GM23338 (cell line): ENCODE results near the gene SGK1. TPM values are rescaled to one million over a fixed set of nuclear protein-coding genes. Genes with fewer than 3 reads are reported as not detected.

Experiments
- ATAC-seq: fragments of 200-7000 bp; cut with Tn5 transposase; 3 replicates; pipeline ENCODE4 v1.9.1; 2020
- DNase-seq: peaks from one replicate; pipeline ENCODE4 v3.0.0-alpha.2; 2015; ENCODE audit warnings: low spot score
- H2AFZ ChIP-seq: fragments of 200-600 bp; sonication (generic); 2 replicates; pipeline ENCODE4 v1.8.0; 2016; ENCODE audit warnings: antibody characterized with exemption, mild to moderate bottlenecking, moderate library complexity
- H3F3A ChIP-seq: fragments of 200-600 bp; sonication (generic); replicated peaks from 2 replicates; pipeline ENCODE4 v1.8.0; 2017; ENCODE audit warnings: antibody characterized with exemption, mixed run types, low read depth
- H3K27ac ChIP-seq: fragments of 200-600 bp; sonication (generic); 2 replicates; pipeline ENCODE4 v1.6.1; 2016; ENCODE audit warnings: low read depth
- H3K27me3 ChIP-seq: fragments of 200-600 bp; sonication (generic); 2 replicates; pipeline ENCODE4 v1.8.0; 2016; ENCODE audit warnings: mild to moderate bottlenecking, mixed run types, moderate library complexity; ENCODE audit not compliant: insufficient read depth
- H3K36me3 ChIP-seq: fragments of 200-600 bp; sonication (generic); 2 replicates; pipeline ENCODE4 v1.8.0; 2016; ENCODE audit warnings: mild to moderate bottlenecking; ENCODE audit not compliant: insufficient read depth
- H3K4me1 ChIP-seq: fragments of 200-600 bp; sonication (generic); 2 replicates; pipeline ENCODE4 v1.8.0; 2016; ENCODE audit warnings: mild to moderate bottlenecking, moderate library complexity; ENCODE audit not compliant: insufficient read depth
- H3K4me2 ChIP-seq: fragments of 200-600 bp; sonication (generic); 2 replicates; pipeline ENCODE4 v1.7.1; 2017; ENCODE audit warnings: mixed run types
- H3K4me3 ChIP-seq: fragments of 200-600 bp; sonication (generic); 2 replicates; pipeline ENCODE4 v1.6.1; 2016; ENCODE audit warnings: mixed run types
- H3K79me2 ChIP-seq: fragments of 200-600 bp; sonication (generic); replicated peaks from 2 replicates; pipeline ENCODE4 v1.8.0; 2017; ENCODE audit warnings: mild to moderate bottlenecking; ENCODE audit not compliant: insufficient read depth
- H3K9me2 ChIP-seq: fragments of 200-600 bp; sonication (generic); 2 replicates; pipeline ENCODE4 v1.8.0; 2017; ENCODE audit not compliant: insufficient read depth
- H4K20me1 ChIP-seq: fragments of 200-600 bp; sonication (generic); replicated peaks from 2 replicates; pipeline ENCODE4 v1.8.0; 2017; ENCODE audit warnings: mild to moderate bottlenecking; ENCODE audit not compliant: insufficient read depth
- H3K27ac Mint-ChIP-seq: 2 replicates; pipeline ENCODE4 v1.8.0; 2020; ENCODE audit warnings: inconsistent platforms, mild to moderate bottlenecking, moderate library complexity, mixed read lengths
- H3K27me3 Mint-ChIP-seq: 3 replicates; pipeline ENCODE4 v1.8.0; 2022; ENCODE audit warnings: low read depth, mild to moderate bottlenecking, moderate library complexity, mixed read lengths, inconsistent platforms; ENCODE audit not compliant: insufficient read depth, poor library complexity
- H3K36me3 Mint-ChIP-seq: 3 replicates; pipeline ENCODE4 v1.8.0; 2021; ENCODE audit warnings: low read depth, mild to moderate bottlenecking, inconsistent platforms, moderate library complexity, mixed read lengths
- H3K4me1 Mint-ChIP-seq: 3 replicates; pipeline ENCODE4 v1.8.0; 2020; ENCODE audit warnings: mild to moderate bottlenecking, inconsistent platforms, mixed read lengths
- H3K4me3 Mint-ChIP-seq: 3 replicates; pipeline ENCODE4 v1.8.0; 2021; ENCODE audit warnings: moderate library complexity, mild to moderate bottlenecking, inconsistent platforms, mixed read lengths
- H3K9me3 Mint-ChIP-seq: 3 replicates; pipeline ENCODE4 v1.8.0; 2020; ENCODE audit warnings: moderate library complexity, mild to moderate bottlenecking, inconsistent platforms, mixed read lengths
- CREB1 ChIP-seq: fragments of 250-450 bp; sonication (Bioruptor Pico); IDR thresholded peaks from 2 replicates; pipeline ENCODE4 v1.5.0; 2020; ENCODE audit warnings: low read depth, mild to moderate bottlenecking, moderate library complexity
- CTCF ChIP-seq, 2 experiments: fragments of 200-600 bp in 1 of 2; sonication (generic) in 1 of 2; conservative IDR thresholded peaks; 2 replicates each; pipeline versions ENCODE4 v1.5.1 to v1.6.1; 2016 to 2017; ENCODE audit warnings: antibody characterized with exemption in 2 of 2, low read depth in 2 of 2, mild to moderate bottlenecking in 2 of 2, moderate library complexity in 1 of 2
- EZH2 ChIP-seq: fragments of 200-600 bp; sonication (generic); IDR thresholded peaks from one replicate; pipeline ENCODE4 v1.8.0; 2017; ENCODE audit warnings: antibody characterized with exemption, mild to moderate bottlenecking, low read depth; ENCODE audit not compliant: unreplicated experiment
- EZH2phosphoT487 ChIP-seq: fragments of 200-600 bp; sonication (generic); IDR thresholded peaks from one replicate; pipeline ENCODE4 v1.8.1; 2018; ENCODE audit warnings: antibody characterized with exemption; ENCODE audit not compliant: unreplicated experiment
- JUNB ChIP-seq: IDR thresholded peaks from one replicate; pipeline ENCODE4 v1.6.1; 2016; ENCODE audit warnings: antibody characterized with exemption; ENCODE audit not compliant: unreplicated experiment
- NANOG ChIP-seq: IDR thresholded peaks from 2 replicates; pipeline ENCODE4 v1.6.1; 2016; ENCODE audit warnings: antibody characterized with exemption, borderline replicate concordance
- POLR2AphosphoS5 ChIP-seq: IDR thresholded peaks from 2 replicates; pipeline ENCODE4 v1.6.1; 2016; ENCODE audit warnings: antibody characterized with exemption, low read depth
- REST ChIP-seq: IDR thresholded peaks from one replicate; pipeline ENCODE4 v1.6.1; 2018; ENCODE audit warnings: antibody characterized with exemption; ENCODE audit not compliant: unreplicated experiment
- STAT1 ChIP-seq: IDR thresholded peaks from one replicate; pipeline ENCODE4 v1.6.1; 2016; ENCODE audit warnings: antibody characterized with exemption; ENCODE audit not compliant: unreplicated experiment
- ZNF114 ChIP-seq: fragments of 250-450 bp; sonication (Bioruptor Pico); IDR thresholded peaks from 2 replicates; pipeline ENCODE4 v1.5.0; 2020; ENCODE audit warnings: mild to moderate bottlenecking, moderate library complexity
- ZNF331 ChIP-seq: fragments of 250-450 bp; sonication (Bioruptor Pico); IDR thresholded peaks from 2 replicates; pipeline ENCODE4 v1.5.0; 2020; ENCODE audit warnings: low read depth, mild to moderate bottlenecking, moderate library complexity
- ZNF462 ChIP-seq: fragments of 250-450 bp; sonication (Bioruptor Pico); IDR thresholded peaks from 2 replicates; pipeline ENCODE4 v1.5.0; 2020; ENCODE audit warnings: mild to moderate bottlenecking, moderate library complexity
- polyA plus RNA-seq: library from polyadenylated mRNA; unstranded; fragments of >200 nt; fragmentation: Nextera tagmentation; extraction: Ambion mirVana; gene quantifications from 2 replicates; pipeline ENCODE4 v1.2.1, GENCODE V29; 2016
- total RNA-seq: library from RNA; depleted of rRNA; stranded (reverse); fragments of >200 nt; shearing (Covaris generic); gene quantifications from 2 replicates; pipeline ENCODE4 v1.2.3, GENCODE V29; 2014
- TF ChIP-seq, protein P1 (sequence below): IDR thresholded peaks from 2 replicates; pipeline ENCODE4 v1.6.1; 2016; ENCODE audit warnings: antibody characterized with exemption

Gene SGK1
- total and polyA plus RNA-seq, 2 experiments from 2014 or later: 16.3 to 37.2 TPM

DNA sequence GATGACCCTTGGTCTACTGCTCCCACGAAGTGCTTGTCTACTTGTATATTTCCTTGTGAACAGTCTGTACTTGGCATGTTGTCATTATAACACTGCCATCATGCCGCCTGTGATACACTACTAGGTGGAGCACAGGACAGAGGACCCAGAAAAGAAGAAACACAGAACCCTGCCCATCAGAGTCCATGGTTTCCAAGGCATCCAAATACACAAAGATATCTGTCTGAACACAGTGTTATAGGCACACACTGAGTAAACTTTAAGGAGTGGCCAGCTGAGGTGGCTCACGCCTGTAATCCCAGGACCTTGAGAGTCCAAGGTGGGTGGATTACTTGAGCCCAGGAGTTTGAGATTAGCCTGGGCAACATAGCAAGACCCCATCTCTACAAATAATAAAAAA lies 155.0 kb downstream of the SGK1 start:
- peaks cover 13% of the 10 kb centered on the region; the same call in 2 of the 3 replicates for H3K9me3 Mint-ChIP-seq
- no peak for TF ChIP-seq ZNF462 (CRISPR knock-in tag)
- TF ChIP-seq, protein P1, sequence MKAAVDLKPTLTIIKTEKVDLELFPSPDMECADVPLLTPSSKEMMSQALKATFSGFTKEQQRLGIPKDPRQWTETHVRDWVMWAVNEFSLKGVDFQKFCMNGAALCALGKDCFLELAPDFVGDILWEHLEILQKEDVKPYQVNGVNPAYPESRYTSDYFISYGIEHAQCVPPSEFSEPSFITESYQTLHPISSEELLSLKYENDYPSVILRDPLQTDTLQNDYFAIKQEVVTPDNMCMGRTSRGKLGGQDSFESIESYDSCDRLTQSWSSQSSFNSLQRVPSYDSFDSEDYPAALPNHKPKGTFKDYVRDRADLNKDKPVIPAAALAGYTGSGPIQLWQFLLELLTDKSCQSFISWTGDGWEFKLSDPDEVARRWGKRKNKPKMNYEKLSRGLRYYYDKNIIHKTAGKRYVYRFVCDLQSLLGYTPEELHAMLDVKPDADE: no peak
- no peak for TF ChIP-seq CTCF (conservative IDR thresholded peaks at IDR 0.05; ENCODE audit: low read depth in 2 of 2)
- no peak for TF ChIP-seq STAT1
- TF ChIP-seq REST: no peak
- TF ChIP-seq ZNF331 (CRISPR knock-in tag): no peak
- no peak for TF ChIP-seq CREB1 (CRISPR knock-in tag)
- no peak for TF ChIP-seq POLR2AphosphoS5
- no peak for TF ChIP-seq JUNB
- TF ChIP-seq ZNF114 (CRISPR knock-in tag): no peak
- no peak for TF ChIP-seq NANOG
- no peak for TF ChIP-seq EZH2phosphoT487
- no peak for TF ChIP-seq EZH2
- no peaks in the 10 kb centered on the region for H3K9me2 ChIP-seq
- ATAC-seq (no peak), DNase-seq (no peak)
- no peak overlapping the region for H3K27ac ChIP-seq
- no peaks in the 10 kb centered on the region for H3K36me3 ChIP-seq
- no peak overlapping the region for H3K4me3 Mint-ChIP-seq
- no peak overlapping the region for H3K4me3 ChIP-seq
- H3K27ac Mint-ChIP-seq: no peak overlapping the region
- H3K4me1 Mint-ChIP-seq: peaks cover 18% of the 10 kb centered on the region
- H3K27me3 Mint-ChIP-seq: no peaks in the 10 kb centered on the region
- no peaks in the 10 kb centered on the region for H3K27me3 ChIP-seq
- peaks cover 16% of the 10 kb centered on the region; the same call in 2 of the 3 replicates for H3K36me3 Mint-ChIP-seq
- H3K4me2 ChIP-seq: no peak overlapping the region
- H4K20me1 ChIP-seq: no peaks in the 10 kb centered on the region
- H3K4me1 ChIP-seq: peaks cover 31% of the 10 kb centered on the region
- H3F3A ChIP-seq: no peaks in the 10 kb centered on the region
- H2AFZ ChIP-seq: no peak overlapping the region
- H3K79me2 ChIP-seq: no peaks in the 10 kb centered on the region
